ENCODE results near the gene PTPRM. TPM values are rescaled to one million over a fixed set of nuclear protein-coding genes. Genes with fewer than 3 reads are reported as not detected.

PTPRM gene
- total and polyA plus RNA-seq, 2 of the 8 experiments (the other 6 are each of a cell fraction or from before 2014, with no cell fraction given), result 4.1 to 7.0 TPM

DNA sequence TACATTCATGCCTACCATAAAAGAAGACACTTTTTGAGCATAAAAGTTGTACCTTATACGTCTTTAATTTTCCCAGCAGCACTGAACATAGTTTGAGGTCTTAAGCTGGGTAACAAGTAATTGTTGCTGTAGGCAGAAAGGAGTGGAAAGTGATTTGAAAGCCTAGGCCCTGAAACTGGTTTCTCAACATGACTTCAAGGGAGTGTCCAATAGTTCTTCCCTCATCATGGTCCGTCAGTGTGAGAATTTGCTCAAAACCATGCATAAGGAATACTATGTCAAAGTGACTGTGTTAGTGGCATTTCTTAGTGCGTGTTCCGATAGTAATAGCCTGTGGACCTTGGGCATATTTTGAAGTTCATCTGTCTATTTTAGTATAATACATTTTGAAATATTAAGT lies 463.1 kb downstream of the PTPRM start (continued):
- no peak for TF ChIP-seq CHD7 (IDR thresholded peaks at IDR 0.05; ENCODE audit: insufficient replicate concordance, low read length)
- no peak for TF ChIP-seq SRF (IDR thresholded peaks at IDR 0.05; ENCODE audit: low read depth, low read length)
- no peak for TF ChIP-seq RXRA (IDR thresholded peaks at IDR 0.05; ENCODE audit: insufficient read depth, low read depth, low read length)
- no peak for TF ChIP-seq GTF2F1 (IDR thresholded peaks at IDR 0.05; ENCODE audit: borderline replicate concordance, low read depth, low read length)
- no peak for TF ChIP-seq POU5F1 (IDR thresholded peaks at IDR 0.05; ENCODE audit: low read depth, low read length)
- no peak for TF ChIP-seq NANOG (IDR thresholded peaks at IDR 0.05; ENCODE audit: insufficient read depth, low read depth, low read length, poor library complexity, severe bottlenecking)
- TF ChIP-seq JUN (IDR thresholded peaks at IDR 0.05; ENCODE audit: low read depth, low read length), result no peak
- no peak for TF ChIP-seq JUND (IDR thresholded peaks at IDR 0.05; ENCODE audit: low read length)
- no peak for TF ChIP-seq KDM5A (IDR thresholded peaks at IDR 0.05; ENCODE audit: low read length)
- TF ChIP-seq POLR2AphosphoS5 (IDR thresholded peaks at IDR 0.05; ENCODE audit: low read depth, low read length), result no peak
- TF ChIP-seq MAX (IDR thresholded peaks at IDR 0.05), result no peak
- TF ChIP-seq YY1 (IDR thresholded peaks at IDR 0.05; ENCODE audit: low read depth, low read length), result no peak
